ENCODE data around the gene PDZD2.
"Not testable (repeated sequence)": the region's sequence is repeated elsewhere in the genome, so short reads cannot be mapped to it uniquely, and the experiment has no call there.

PDZD2 gene

DNA sequence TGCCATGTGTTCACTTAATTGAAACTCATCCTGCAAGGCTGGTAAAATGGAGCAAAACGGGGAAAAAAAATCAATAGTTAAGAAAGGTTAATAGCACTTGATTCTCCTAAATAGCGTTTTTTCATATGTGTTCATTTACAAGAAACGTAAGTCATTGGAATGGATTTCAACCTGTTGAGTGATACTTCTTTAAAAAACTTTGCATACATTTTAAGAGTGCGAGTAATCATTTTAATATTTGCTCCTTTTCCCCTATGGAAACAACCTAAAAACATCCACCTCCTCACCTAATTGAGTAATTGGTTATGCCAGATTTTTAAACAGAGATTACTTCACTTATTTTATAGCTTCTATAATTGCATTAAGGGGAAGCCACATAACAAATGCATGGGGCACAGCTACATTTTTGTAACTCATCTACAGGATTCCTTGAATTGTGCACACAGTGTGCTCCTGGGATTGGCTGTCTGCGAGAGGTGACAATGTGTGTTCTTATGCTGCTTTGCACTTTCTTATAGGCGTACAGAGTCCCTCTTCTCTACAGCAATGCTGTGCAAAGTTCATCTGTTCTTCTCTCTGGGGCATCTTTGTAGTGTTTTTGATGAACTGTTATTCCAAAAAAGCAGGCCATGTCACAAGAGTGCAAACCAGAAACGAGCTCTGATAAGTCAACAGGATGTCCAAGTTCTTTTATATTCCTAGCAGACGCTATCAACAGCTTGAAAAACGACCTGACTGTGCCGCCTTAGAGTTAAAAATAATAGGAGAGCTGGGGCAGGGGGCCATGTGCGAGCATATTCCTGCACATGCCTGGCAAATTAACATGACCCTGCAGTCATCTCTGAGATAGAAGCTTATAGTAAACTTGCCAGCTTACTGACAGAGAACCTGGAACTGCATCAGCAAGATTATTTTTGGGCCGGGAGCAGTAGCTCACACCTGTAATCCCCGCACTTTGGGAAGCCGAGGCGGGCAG lies 417.2 kb downstream of the PDZD2 start:
- DNase-seq = no peak

- DNase-seq = no peak
Measured at GRCh38 chr5:32057187-32058096, 418.5 kb downstream of the PDZD2 start.

DNA sequence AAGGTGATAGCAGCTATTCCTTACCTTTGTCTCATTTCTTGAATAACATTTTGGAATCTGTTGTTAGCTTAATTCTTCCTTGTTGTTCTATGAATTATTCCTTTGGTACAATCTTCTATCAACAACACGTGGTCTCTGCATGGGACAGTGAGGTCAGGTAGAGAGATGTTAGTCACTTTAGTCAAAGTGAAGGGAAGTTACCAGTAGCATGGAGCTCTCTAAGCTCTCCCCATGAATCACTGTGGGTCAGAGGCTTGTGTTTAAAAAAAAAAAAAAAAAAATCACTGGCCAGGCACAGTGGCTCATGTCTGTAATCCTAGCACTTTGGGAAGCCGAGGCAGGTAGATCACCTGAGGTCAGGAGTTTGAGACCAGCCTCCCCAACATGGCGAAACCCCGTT lies 419.2 kb downstream of the PDZD2 start:
- DNase-seq = no peak

DNA sequence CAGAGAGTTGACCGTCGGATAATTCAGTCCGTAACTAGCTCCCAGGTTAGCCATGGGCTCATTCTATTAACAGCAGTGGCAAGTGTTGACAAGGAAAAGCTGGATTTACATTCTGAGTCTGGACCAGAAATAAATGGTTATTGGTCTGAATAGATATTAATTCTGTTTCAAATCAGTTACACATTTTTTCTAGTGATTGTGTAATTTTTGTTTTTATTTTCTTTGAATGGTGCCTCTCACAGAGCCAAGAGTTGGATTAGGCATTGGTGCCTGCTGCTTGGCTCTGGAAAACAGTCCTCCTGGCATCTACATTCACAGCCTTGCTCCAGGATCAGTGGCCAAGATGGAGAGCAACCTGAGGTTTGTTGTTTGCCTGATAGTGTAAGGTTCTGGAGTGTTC lies 420.1 kb downstream of the PDZD2 start:
- no peak for DNase-seq

- DNase-seq = no peak
Measured at GRCh38 chr5:32059761-32060530, 421.0 kb downstream of the PDZD2 start.

DNA sequence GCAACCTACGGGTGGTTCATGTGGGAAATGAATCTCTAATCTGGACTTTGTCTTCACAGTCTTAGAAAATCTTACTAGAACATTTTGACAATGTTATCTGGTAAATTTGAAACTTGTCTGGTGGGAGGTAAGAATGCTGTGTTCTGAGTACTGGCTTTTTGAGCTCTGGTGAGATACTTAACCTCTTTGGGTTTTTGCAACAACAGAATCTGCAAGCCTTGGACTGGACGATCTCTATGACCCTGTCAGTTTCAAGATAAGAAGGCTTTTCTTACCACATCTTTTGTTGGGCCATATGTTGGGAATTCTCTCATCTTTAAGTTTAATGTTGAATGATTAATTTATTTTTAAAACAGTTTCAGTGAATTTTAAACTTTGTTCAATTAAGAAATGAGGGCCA lies 422.3 kb downstream of the PDZD2 start:
- DNase-seq = no peak

- DNase-seq = no peak
Measured at GRCh38 chr5:32066448-32066847, 427.5 kb downstream of the PDZD2 start.

DNA sequence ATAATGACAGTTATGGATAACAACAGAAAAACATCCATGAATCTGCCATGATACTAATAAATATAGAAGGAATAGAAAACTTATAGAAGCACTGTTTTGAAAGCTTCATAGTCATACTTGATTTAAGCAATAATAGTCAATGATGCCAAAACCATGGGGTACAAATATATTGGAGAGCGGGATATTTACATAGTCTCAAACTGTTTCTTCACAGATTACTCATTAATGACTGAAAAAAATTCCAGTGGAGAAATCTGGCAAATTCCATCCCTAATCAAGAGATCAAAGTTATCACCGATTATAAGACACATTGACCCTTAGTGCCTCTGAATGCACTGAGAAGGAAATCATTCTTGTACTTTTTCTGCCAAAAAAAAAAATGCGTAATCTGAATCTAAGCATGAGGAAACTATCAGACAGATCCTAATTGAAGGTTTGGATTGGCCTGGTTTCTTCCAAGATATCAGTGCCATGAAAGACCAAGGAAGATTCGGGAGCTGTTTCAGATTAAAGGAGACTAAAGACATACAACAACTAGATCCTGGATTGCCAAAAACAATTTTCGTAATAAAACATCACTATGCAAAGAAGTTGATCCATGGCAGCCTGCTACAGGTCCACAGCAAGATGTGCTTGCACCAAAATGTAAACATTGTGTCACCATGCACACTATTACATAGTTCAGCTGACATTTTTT lies 429.0 kb downstream of the PDZD2 start:
- no peak for DNase-seq

DNA sequence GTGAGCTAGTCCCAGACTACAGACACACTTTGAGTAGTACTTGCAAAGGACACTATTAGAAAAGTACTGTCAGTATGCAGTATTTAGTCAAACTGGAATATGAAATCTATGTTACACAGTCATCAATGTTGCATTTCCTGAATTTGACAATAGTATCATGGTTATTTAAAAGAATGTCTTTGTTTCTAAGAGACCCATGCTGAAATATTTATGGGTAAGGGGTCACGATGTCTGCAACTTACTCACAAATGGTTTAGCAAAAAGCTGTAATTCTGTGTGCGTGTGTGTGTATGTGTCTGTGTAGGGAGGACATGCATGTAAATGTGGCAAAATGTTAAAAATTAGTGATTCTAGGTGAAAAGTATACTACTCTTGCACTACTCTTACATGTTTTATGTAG lies 429.6 kb downstream of the PDZD2 start:
- DNase-seq = no peak

- no peak for DNase-seq
Measured at GRCh38 chr5:32069396-32069795, 430.5 kb downstream of the PDZD2 start.

GRCh38 chr5:32071351-32071944 lies 432.5 kb downstream of the PDZD2 start:
- DNase-seq = no peak

DNA sequence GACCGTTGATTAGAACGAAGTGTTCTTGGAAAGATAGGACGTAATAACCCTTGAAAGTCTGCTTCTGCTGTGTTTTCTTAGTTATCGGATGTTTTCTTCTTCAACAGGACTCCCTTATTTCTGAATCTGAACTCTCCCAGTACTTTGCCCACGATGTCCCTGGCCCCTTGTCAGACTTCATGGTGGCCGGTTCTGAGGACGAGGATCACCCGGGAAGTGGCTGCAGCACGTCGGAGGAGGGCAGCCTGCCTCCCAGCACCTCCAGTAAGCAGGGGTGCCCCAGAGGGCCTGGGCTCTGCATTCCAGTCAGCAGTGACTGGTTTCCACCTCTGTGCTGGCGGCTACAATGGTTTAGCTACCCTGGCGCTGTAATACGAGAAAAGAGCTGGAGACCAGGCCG lies 433.1 kb downstream of the PDZD2 start:
- no peak for DNase-seq

DNA sequence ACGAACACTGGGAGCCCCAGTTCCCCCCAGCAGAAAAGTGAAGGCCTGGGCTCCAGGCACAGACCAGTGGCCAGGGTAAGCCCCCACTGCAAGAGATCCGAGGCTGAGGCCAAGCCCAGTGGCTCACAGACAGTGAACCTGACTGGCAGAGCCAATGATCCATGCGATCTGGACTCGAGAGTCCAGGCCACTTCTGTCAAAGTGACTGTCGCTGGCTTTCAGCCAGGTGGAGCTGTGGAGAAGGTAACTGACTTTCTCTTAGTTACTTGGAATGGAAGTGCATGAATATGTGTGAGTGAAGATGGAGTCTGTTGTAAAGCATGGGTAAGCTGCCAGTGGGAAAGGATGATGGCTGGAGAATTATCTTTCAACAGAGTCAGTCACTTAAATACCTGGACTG lies 435.5 kb downstream of the PDZD2 start:
- no peak for DNase-seq

GRCh38 chr5:32076699-32077695 lies 438.1 kb downstream of the PDZD2 start:
- DNase-seq = peak in 2 of 5 donors; percentile 23 to 41

GRCh38 chr5:32078855-32079254 lies 439.9 kb downstream of the PDZD2 start:
- DNase-seq = not testable (repeated sequence)

DNA sequence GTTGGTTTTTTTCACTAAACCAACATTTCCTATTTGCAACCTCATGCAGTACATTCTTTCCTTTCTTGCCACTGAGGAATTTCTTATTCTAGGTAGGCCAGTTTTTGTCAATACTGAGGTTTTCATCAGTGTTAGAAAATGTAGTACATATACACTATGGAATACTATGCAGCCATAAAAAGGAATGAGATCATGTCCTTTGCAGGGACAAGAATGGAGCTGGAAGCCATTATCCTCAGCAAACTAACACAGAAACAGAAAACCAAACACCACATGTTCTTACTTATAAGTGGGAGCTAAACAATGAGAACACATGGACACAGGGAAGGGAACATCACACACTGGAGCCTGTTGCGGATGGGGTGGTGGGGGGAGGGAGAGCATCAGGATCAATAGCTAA lies 441.6 kb downstream of the PDZD2 start:
- not testable (repeated sequence) for DNase-seq

GRCh38 chr5:32082701-32083100 lies 443.8 kb downstream of the PDZD2 start:
- DNase-seq = no peak

GRCh38 chr5:32083981-32084430 lies 445.1 kb downstream of the PDZD2 start:
- DNase-seq = no peak

DNA sequence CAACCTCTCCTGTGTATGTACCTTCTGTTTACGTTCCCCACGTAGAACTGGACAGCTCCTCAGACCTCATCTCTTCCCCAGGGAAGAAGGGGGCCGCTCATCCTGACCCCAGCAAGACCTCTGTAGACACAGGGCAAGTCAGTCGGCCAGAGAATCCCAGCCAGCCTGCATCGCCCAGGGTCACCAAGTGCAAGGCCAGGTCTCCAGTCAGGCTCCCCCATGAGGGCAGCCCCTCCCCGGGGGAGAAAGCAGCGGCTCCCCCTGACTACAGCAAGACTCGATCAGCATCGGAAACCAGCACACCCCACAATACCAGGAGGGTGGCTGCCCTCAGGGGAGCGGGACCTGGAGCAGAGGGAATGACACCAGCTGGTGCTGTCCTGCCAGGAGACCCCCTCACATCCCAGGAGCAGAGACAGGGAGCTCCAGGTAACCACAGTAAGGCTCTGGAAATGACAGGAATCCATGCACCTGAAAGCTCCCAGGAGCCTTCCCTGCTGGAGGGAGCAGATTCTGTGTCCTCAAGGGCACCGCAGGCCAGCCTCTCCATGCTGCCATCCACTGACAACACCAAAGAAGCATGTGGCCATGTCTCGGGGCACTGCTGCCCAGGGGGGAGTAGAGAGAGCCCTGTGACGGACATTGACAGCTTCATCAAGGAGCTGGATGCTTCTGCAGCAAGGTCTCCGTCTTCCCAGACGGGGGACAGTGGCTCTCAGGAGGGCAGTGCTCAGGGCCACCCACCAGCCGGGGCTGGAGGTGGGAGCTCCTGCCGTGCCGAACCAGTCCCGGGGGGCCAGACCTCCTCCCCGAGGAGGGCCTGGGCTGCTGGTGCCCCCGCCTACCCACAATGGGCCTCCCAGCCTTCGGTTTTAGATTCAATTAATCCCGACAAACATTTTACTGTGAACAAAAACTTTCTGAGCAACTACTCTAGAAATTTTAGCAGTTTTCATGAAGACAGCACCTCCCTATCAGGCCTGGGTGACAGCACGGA lies 448.5 kb downstream of the PDZD2 start:
- no peak for DNase-seq
